GM18951 (cell line): Measurements from ENCODE around the gene KCNAB2.

Experiments
- POLR2A ChIP-seq: IDR thresholded peaks from 4 replicates; pipeline ENCODE4 v1.6.1; 2011; ENCODE audit warnings: mild to moderate bottlenecking; ENCODE audit not compliant: insufficient read length, insufficient read depth; ENCODE audit errors: extremely low read depth
- in situ Hi-C: fragments of 300-500 bp; cut with MboI; formaldehyde crosslinking; loops from one replicate; pipeline ENCODE4 v1.12.0; 2022; ENCODE audit warnings: low sequenced_read_pairs, mixed read lengths, inconsistent platforms; ENCODE audit not compliant: unreplicated experiment

KCNAB2 gene

GRCh38 chr1:6107409-6108356, 62.0 kb downstream of the KCNAB2 start:
- in situ Hi-C loops = no loop called here
- TF ChIP-seq POLR2A = no peak

GRCh38 chr1:6108476-6108875, 62.8 kb downstream of the KCNAB2 start:
- in situ Hi-C loops = no loop called here
- TF ChIP-seq POLR2A = no peak

GRCh38 chr1:6108937-6109614, 63.4 kb downstream of the KCNAB2 start:
- in situ Hi-C loops = no loop called here
- no peak for TF ChIP-seq POLR2A

- TF ChIP-seq POLR2A = no peak
- in situ Hi-C loops = no loop called here
These were observed 64.0 kb downstream of the KCNAB2 start for GRCh38 chr1:6109688-6110087.

- TF ChIP-seq POLR2A = no peak
These were observed 64.6 kb downstream of the KCNAB2 start for GRCh38 chr1:6110326-6110725.

GRCh38 chr1:6111571-6111970, 65.9 kb downstream of the KCNAB2 start:
- in situ Hi-C loops = no loop called here

More at GRCh38 chr1:6110326-6110725, 64.6 kb downstream of the KCNAB2 start:
- in situ Hi-C loops = no loop called here

GRCh38 chr1:6111991-6112689, 66.5 kb downstream of the KCNAB2 start:
- TF ChIP-seq POLR2A = no peak
- in situ Hi-C loops = no loop called here

More at GRCh38 chr1:6111571-6111970, 65.9 kb downstream of the KCNAB2 start:
- no peak for TF ChIP-seq POLR2A

GRCh38 chr1:6112690-6113005, 67.0 kb downstream of the KCNAB2 start:
- TF ChIP-seq POLR2A = no peak
- in situ Hi-C loops = no loop called here

- no peak for TF ChIP-seq POLR2A
These were observed 67.4 kb downstream of the KCNAB2 start for GRCh38 chr1:6113116-6113515.

GRCh38 chr1:6113745-6114144, 68.1 kb downstream of the KCNAB2 start:
- TF ChIP-seq POLR2A = no peak
- in situ Hi-C loops = no loop called here

More at GRCh38 chr1:6113116-6113515, 67.4 kb downstream of the KCNAB2 start:
- in situ Hi-C loops = no loop called here

GRCh38 chr1:6116137-6116536, 70.4 kb downstream of the KCNAB2 start:
- in situ Hi-C loops = no loop called here
- TF ChIP-seq POLR2A = no peak

- no peak for TF ChIP-seq POLR2A
- in situ Hi-C loops = no loop called here
These were observed 71.4 kb downstream of the KCNAB2 start for GRCh38 chr1:6117064-6117463.

GRCh38 chr1:6117624-6118023, 71.9 kb downstream of the KCNAB2 start:
- no peak for TF ChIP-seq POLR2A
- in situ Hi-C loops = no loop called here
